Brain pericyte (primary cell): Measurements from ENCODE around the gene ATP7B.

Experiments
- DNase-seq: peaks from one replicate; pipeline ENCODE4 v3.0.0-alpha.2; 2012; ENCODE audit warnings: low read depth, low spot score

ATP7B gene

GRCh38 chr13:51978796-51979556 is 32.3 kb downstream of the ATP7B start:
- no peak for DNase-seq

GRCh38 chr13:51977625-51978024 is 33.6 kb downstream of the ATP7B start:
- DNase-seq, result no peak

GRCh38 chr13:51976890-51977289 is 34.4 kb downstream of the ATP7B start:
- DNase-seq, result no peak

- no peak for DNase-seq
Observed at GRCh38 chr13:51976423-51976822, 34.8 kb downstream of the ATP7B start.

- no peak for DNase-seq
Observed at GRCh38 chr13:51974482-51974881, 36.8 kb downstream of the ATP7B start.

GRCh38 chr13:51971520-51972426 is 39.5 kb downstream of the ATP7B start:
- DNase-seq, result no peak

GRCh38 chr13:51970349-51970748 is 40.9 kb downstream of the ATP7B start:
- DNase-seq, result no peak

GRCh38 chr13:51967482-51968446 is 43.5 kb downstream of the ATP7B start:
- DNase-seq, result no peak

- no peak for DNase-seq
Observed at GRCh38 chr13:51966186-51966585, 45.1 kb downstream of the ATP7B start.

- no peak for DNase-seq
Observed at GRCh38 chr13:51961493-51962403, 49.5 kb downstream of the ATP7B start.

- DNase-seq, result no peak
Observed at GRCh38 chr13:51960766-51961165, 50.5 kb downstream of the ATP7B start.

- no peak for DNase-seq
Observed at GRCh38 chr13:51959773-51960172, 51.5 kb downstream of the ATP7B start.

- no peak for DNase-seq
Observed at GRCh38 chr13:51958217-51958547, 53.1 kb downstream of the ATP7B start.

- no peak for DNase-seq
Observed at GRCh38 chr13:51957377-51958216, 53.7 kb downstream of the ATP7B start.

- DNase-seq, result no peak
Observed at GRCh38 chr13:51956717-51957116, 54.5 kb downstream of the ATP7B start.

- DNase-seq, result no peak
Observed at GRCh38 chr13:51955816-51956603, 55.2 kb downstream of the ATP7B start.

- DNase-seq, result no peak
Observed at GRCh38 chr13:51955281-51955771, 55.9 kb downstream of the ATP7B start.

GRCh38 chr13:51953347-51954195 is 57.7 kb downstream of the ATP7B start:
- DNase-seq, result no peak
